ENCODE data around the gene B2M.
"Not testable (repeated sequence)": the region's sequence is repeated elsewhere in the genome, so short reads cannot be mapped to it uniquely, and the experiment has no call there.

B2M gene

GRCh38 chr15:44711096-44711742 lies at the start of gene B2M, which contains the start of gene PATL2:
Gene B2M (plus strand): TSS chr15:44711517. CDS start chr15:44711547, 30 bp downstream.
Gene PATL2 (minus strand): TSS chr15:44711323. CDS start chr15:44676490, 34,833 bp downstream.
- DNase-seq, result peak; percentile 98

- no peak for DNase-seq
These were observed 49.7 kb upstream of the B2M start for GRCh38 chr15:44661576-44661975.

- DNase-seq, result peak; percentile 89
These were observed 48.6 kb upstream of the B2M start for GRCh38 chr15:44662478-44663409.

GRCh38 chr15:44663410-44664308 lies 47.7 kb upstream of the B2M start, which contains the start of gene SPG11:
Gene SPG11 (minus strand): TSS chr15:44663662. CDS start chr15:44663647, 15 bp downstream.
- peak; percentile 99 for DNase-seq

- DNase-seq, result peak; percentile 56
These were observed 44.9 kb upstream of the B2M start for GRCh38 chr15:44666210-44667038.

GRCh38 chr15:44667039-44667360 lies 44.3 kb upstream of the B2M start:
- no peak for DNase-seq

GRCh38 chr15:44668921-44669320 lies 42.4 kb upstream of the B2M start:
- DNase-seq, result no peak

- no peak for DNase-seq
These were observed 41.0 kb upstream of the B2M start for GRCh38 chr15:44670087-44670950.

GRCh38 chr15:44673639-44674038 lies 37.7 kb upstream of the B2M start:
- DNase-seq, result no peak

GRCh38 chr15:44675911-44676310 lies 35.4 kb upstream of the B2M start:
- no peak for DNase-seq

- DNase-seq, result peak; percentile 52
These were observed 34.6 kb upstream of the B2M start for GRCh38 chr15:44676676-44677075.

GRCh38 chr15:44682211-44682610 lies 29.1 kb upstream of the B2M start:
- DNase-seq, result no peak

- peak; percentile 88 for DNase-seq
These were observed 28.3 kb upstream of the B2M start for GRCh38 chr15:44682809-44683682.

- not testable (repeated sequence) for DNase-seq
These were observed 22.0 kb upstream of the B2M start for GRCh38 chr15:44689318-44689717.

GRCh38 chr15:44690245-44690644 lies 21.1 kb upstream of the B2M start:
- peak; percentile 53 for DNase-seq

GRCh38 chr15:44692659-44693058 lies 18.7 kb upstream of the B2M start:
- no peak for DNase-seq

- DNase-seq, result no peak
These were observed 16.9 kb upstream of the B2M start for GRCh38 chr15:44694416-44694815.

- DNase-seq, result no peak
These were observed 16.0 kb upstream of the B2M start for GRCh38 chr15:44695294-44695693.

- DNase-seq, result no peak
These were observed 14.3 kb upstream of the B2M start for GRCh38 chr15:44697014-44697413.

- DNase-seq, result no peak
These were observed 12.7 kb upstream of the B2M start for GRCh38 chr15:44698641-44699040.

All from CD4-positive, alpha-beta T cell treated with Interleukin-12 subunit alpha and Interleukin-12 subunit beta, for 1 hour (primary cell).